RWPE1 (cell line): ENCODE data around the gene SLC8B1.
A peak's percentile ranks its signal among the peaks of the same experiment; 100 is the strongest.

Experiments used
- CTCF ChIA-PET: fragments of 350-600 bp; sonication (Branson Sonifier 250); formaldehyde crosslinking; extraction: SDS; loops from one replicate; lab custom pipeline; 2021; lab: Yijun Ruan, JAX
- POLR2A ChIA-PET: fragments of 400-600 bp; formaldehyde crosslinking; extraction: SDS; loops from one replicate; lab custom pipeline; 2020; ENCODE audit warnings: antibody characterized with exemption; ENCODE audit not compliant: low non-redundant PET; lab: Yijun Ruan, JAX
- DNase-seq: peaks from one replicate; pipeline ENCODE4 v3.0.0; 2012; ENCODE audit warnings: low spot score
- H3K27ac ChIP-seq: fragments of 450-650 bp; 2 replicates; pipeline ENCODE4 v1.5.1; 2017
- TF ChIP-seq, protein P1 (sequence below): fragments of 450-650 bp; conservative IDR thresholded peaks from 2 replicates; pipeline ENCODE4 v1.5.1; 2017; ENCODE audit warnings: low read depth, mild to moderate bottlenecking

The SLC8B1 gene

DNA sequence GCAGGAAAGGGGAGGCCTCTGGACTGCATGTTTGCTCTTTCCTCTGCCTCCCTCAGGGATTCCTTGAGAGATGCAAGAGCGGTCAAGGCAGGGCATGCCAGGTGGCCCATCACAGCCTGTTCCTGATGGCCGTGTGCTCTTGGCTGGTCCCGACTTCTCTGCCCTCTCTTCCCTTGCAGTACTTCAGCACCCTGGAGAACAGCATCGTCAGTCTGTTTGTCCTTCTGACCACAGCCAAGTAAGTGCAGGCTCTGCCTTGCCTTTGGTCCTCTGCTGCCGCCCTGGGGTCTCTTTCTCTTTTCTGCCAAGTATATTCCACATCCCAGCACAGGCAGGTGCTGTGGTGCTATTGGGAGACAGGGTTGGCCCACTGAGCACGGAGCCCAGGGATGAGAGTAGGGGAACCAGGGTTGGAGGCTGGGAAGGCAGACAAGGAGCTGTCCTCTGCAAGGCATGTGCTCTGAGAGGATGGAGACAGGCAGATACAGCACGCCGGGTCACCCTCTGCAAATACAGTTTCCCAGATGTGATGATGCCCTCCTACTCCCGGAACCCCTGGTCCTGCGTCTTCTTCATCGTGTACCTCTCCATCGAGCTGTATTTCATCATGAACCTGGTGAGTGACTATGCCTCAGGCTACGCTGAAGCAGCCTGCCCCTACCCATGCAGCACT, 61.7 kb downstream of the SLC8B1 start:
- POLR2A ChIA-PET, result no interaction called here
- CTCF ChIA-PET, result no interaction called here
- H3K27ac ChIP-seq, result peak overlapping the region; percentile 81
- no peak for DNase-seq
- TF ChIP-seq, protein P1, sequence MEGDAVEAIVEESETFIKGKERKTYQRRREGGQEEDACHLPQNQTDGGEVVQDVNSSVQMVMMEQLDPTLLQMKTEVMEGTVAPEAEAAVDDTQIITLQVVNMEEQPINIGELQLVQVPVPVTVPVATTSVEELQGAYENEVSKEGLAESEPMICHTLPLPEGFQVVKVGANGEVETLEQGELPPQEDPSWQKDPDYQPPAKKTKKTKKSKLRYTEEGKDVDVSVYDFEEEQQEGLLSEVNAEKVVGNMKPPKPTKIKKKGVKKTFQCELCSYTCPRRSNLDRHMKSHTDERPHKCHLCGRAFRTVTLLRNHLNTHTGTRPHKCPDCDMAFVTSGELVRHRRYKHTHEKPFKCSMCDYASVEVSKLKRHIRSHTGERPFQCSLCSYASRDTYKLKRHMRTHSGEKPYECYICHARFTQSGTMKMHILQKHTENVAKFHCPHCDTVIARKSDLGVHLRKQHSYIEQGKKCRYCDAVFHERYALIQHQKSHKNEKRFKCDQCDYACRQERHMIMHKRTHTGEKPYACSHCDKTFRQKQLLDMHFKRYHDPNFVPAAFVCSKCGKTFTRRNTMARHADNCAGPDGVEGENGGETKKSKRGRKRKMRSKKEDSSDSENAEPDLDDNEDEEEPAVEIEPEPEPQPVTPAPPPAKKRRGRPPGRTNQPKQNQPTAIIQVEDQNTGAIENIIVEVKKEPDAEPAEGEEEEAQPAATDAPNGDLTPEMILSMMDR, result no peak

DNA sequence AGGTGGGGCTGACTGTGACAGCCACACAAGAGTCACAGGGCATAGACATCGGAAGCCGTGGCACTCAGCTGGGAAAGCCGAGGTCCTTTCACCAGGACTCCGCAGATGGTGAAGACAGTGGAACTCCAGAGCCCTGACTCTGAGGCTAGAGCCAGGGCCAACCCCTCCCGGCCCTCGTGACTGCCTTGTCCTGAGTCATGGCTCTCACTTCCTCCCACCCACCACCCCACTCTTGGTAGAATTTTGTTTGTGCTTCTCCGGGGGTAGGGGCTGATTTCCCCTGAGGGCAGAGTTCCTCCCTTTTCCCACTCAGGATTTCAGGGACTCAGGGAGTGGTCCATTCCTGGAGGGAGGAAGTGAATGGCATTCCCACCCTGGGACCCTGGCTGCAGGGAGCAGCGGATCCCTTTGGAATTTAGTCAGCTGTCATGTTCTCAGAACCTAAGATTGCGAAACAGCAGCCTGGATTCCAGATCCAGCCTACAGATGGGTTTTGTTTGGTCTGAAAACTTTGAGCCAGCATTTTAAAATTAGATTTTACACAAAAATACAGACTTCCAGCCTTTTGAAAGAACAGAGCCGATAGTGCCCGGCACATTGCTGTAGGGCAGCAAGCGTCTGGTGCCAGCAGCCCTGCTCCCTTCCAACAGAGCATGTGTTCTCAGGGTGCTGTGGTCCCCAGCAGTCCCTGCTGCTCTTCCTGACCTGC, 62.9 kb downstream of the SLC8B1 start:
- DNase-seq, result peak; percentile 52
- POLR2A ChIA-PET, result interaction anchor here (0.5 kb wide), 1 partner anchor 11 kb away, joined by 5 read pairs; no protein-coding TSS in a partner anchor
- CTCF ChIA-PET, result no interaction called here
- TF ChIP-seq, protein P1, result no peak
- peak overlapping the region; percentile 81 for H3K27ac ChIP-seq

DNA sequence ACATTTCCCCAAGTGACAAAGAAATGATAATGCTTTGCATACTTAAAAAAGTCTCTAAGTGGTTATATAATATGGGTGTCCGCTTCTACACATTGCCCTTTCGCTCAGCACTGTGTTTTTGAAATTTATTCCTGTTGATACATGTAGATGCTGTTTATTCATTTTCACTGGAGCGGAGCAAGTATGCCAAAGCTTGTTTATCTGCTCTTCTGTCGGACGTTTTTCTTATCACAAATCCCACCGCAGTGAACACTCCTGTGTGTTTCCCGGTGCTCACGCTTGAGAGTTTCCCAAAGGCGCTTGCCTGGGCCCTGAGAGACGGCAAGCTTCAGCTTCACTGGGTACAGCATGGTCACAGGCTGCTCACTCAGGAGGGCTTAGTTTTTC, 63.5 kb downstream of the SLC8B1 start:
- TF ChIP-seq, protein P1, result no peak
- CTCF ChIA-PET, result no interaction called here
- POLR2A ChIA-PET, result no interaction called here
- DNase-seq, result no peak
- peak overlapping the region; percentile 81 for H3K27ac ChIP-seq

DNA sequence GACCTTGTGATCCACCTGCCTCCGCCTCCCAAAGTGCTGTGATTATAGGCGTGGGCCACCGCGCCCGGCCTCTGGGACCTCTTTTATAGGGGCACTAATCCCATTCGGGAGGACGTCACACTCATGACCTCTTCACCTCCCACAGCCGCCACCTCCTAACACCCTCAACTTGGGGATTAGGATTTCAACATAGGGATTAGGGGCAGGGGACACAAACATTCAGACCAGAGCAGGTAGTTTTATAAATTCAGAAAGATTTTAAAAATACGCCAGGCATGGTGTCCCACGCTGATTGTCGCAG, 64.2 kb downstream of the SLC8B1 start:
- CTCF ChIA-PET, result interaction anchor here (0.7 kb wide), 1 partner anchor 74 kb away, joined by 8 read pairs; no protein-coding TSS in a partner anchor
- no peak for DNase-seq
- 0 out of 2 replicates have a peak overlapping the region, but pooled peaks have one; percentile 9 for H3K27ac ChIP-seq
- TF ChIP-seq, protein P1, result no peak
- POLR2A ChIA-PET, result no interaction called here

DNA sequence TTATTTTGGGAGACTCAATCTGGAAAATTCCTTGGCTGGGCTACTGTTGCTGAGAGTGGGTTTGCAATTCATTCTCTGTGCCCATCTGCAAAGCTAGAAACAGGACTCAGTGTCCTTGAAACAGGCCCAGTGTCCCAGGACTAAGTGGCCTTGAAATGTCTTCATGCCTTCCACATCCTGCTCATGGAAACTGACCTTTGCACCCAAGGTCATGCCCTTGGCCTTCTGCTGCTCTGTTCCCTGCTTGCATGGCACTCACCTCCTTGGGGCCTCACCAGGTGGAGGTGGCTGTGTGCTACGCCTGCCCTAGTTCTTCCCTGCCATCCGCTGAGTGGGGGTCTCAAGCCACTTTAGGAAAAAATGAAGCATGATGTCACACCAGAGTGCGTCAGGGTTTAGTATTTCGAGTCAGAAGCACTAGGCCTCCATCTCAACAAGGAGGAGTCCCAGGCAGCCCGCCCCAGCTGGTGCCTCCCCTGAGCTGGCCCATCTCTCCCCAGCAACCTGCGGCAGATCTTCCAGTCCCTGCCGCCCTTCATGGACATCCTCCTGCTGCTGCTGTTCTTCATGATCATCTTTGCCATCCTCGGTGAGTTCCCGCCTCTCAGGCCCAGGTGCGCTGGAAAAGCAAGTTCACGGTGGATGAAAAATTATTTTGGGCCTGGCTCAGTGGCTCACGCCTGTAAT, 65.5 kb downstream of the SLC8B1 start:
- ChIA-PET CTCF (interaction anchor here (0.7 kb wide), 1 partner anchor 59 kb away, joined by 3 read pairs; no protein-coding TSS in a partner anchor), POLR2A (no interaction called here)
- no peak overlapping the region; the same call in 1 of the 2 replicates for H3K27ac ChIP-seq
- no peak for DNase-seq
- TF ChIP-seq, protein P1, result no peak

DNA sequence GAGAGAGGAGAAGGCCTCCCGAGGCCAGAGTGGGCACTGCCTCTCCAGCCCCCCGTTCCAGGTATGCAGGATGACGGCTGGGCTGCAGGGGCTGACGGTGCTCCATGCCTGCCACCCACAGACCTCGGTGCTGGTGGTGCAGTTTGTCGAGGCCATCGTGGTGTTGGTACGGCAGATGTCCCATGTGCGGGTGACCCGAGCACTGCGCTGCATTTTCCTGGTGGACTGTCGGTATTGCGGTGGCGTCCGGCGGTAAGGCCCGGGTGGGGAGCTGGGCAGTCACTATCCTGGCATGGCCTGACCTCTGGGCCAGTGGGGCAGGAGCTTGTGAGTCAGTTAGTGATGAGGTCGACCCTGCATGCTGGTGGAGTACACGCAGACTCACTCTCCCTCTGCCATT, 66.3 kb downstream of the SLC8B1 start:
- no peak for DNase-seq
- H3K27ac ChIP-seq, result no peak overlapping the region
- POLR2A ChIA-PET, result no interaction called here
- TF ChIP-seq, protein P1, result no peak
- CTCF ChIA-PET, result interaction anchor here (0.7 kb wide), 1 partner anchor 60 kb away, joined by 3 read pairs; no protein-coding TSS in a partner anchor
